ENCODE data around the gene VEGFD.
"Not testable (repeated sequence)": the region's sequence is repeated elsewhere in the genome, so short reads cannot be mapped to it uniquely, and the experiment has no call there.

VEGFD gene

GRCh38 chrX:15321447-15321846 lies 62.8 kb downstream of the VEGFD start:
- H3K4me3 ChIP-seq (replicated peaks; ENCODE audit: low read depth, low read length), result no peak overlapping the region
- no peak for DNase-seq (ENCODE audit: extremely low read depth, low read depth)

GRCh38 chrX:15320297-15320696 lies 63.9 kb downstream of the VEGFD start:
- H3K4me3 ChIP-seq (replicated peaks; ENCODE audit: low read depth, low read length), result no peak overlapping the region
- DNase-seq (ENCODE audit: extremely low read depth, low read depth), result no peak
- no peak for TF ChIP-seq CTCF (IDR thresholded peaks at IDR 0.05; ENCODE audit: low read depth, low read length, missing control alignments)

More at GRCh38 chrX:15321447-15321846, 62.8 kb downstream of the VEGFD start:
- no peak for TF ChIP-seq CTCF (IDR thresholded peaks at IDR 0.05; ENCODE audit: low read depth, low read length, missing control alignments)

GRCh38 chrX:15319075-15319474 lies 65.1 kb downstream of the VEGFD start:
- no peak for DNase-seq (ENCODE audit: extremely low read depth, low read depth)
- H3K4me3 ChIP-seq (replicated peaks; ENCODE audit: low read depth, low read length), result no peak overlapping the region
- no peak for TF ChIP-seq CTCF (IDR thresholded peaks at IDR 0.05; ENCODE audit: low read depth, low read length, missing control alignments)

GRCh38 chrX:15315509-15315908 lies 68.7 kb downstream of the VEGFD start, which contains the start of gene ASB11:
Gene ASB11, minus strand, starts transcription at chrX:15315640. Its CDS starts 35 bp downstream, at chrX:15315605.
- no peak for TF ChIP-seq CTCF (IDR thresholded peaks at IDR 0.05; ENCODE audit: low read depth, low read length, missing control alignments)
- no peak for DNase-seq (ENCODE audit: extremely low read depth, low read depth)
- H3K4me3 ChIP-seq (replicated peaks; ENCODE audit: low read depth, low read length), result no peak within 1 kb of the TSS

- H3K4me3 ChIP-seq (replicated peaks; ENCODE audit: low read depth, low read length), result no peak overlapping the region
- no peak for TF ChIP-seq CTCF (IDR thresholded peaks at IDR 0.05; ENCODE audit: low read depth, low read length, missing control alignments)
- no peak for DNase-seq (ENCODE audit: extremely low read depth, low read depth)
These were observed 69.7 kb downstream of the VEGFD start for GRCh38 chrX:15314472-15314871.

GRCh38 chrX:15311119-15311518 lies 73.1 kb downstream of the VEGFD start:
- H3K4me3 ChIP-seq (replicated peaks; ENCODE audit: low read depth, low read length), result no peak overlapping the region
- no peak for TF ChIP-seq CTCF (IDR thresholded peaks at IDR 0.05; ENCODE audit: low read depth, low read length, missing control alignments)
- no peak for DNase-seq (ENCODE audit: extremely low read depth, low read depth)

- no peak overlapping the region for H3K4me3 ChIP-seq (replicated peaks; ENCODE audit: low read depth, low read length)
- no peak for TF ChIP-seq CTCF (IDR thresholded peaks at IDR 0.05; ENCODE audit: low read depth, low read length, missing control alignments)
- DNase-seq (ENCODE audit: extremely low read depth, low read depth), result no peak
These were observed 74.1 kb downstream of the VEGFD start for GRCh38 chrX:15310117-15310516.

GRCh38 chrX:15305899-15306298 lies 78.3 kb downstream of the VEGFD start:
- not testable (repeated sequence) for H3K4me3 ChIP-seq (replicated peaks; ENCODE audit: low read depth, low read length); DNase-seq (ENCODE audit: extremely low read depth, low read depth)

Measured in HFF-Myc (cell line).